Mucosa of stomach (tissue), 1 donor: ENCODE results near the gene SPDYE16.
"Not testable (repeated sequence)": the region's sequence is repeated elsewhere in the genome, so short reads cannot be mapped to it uniquely, and the experiment has no call there.

Source experiments
- H3K27me3 ChIP-seq: one replicate; pipeline ENCODE4 v1.7.0; 2013; ENCODE audit warnings: mild to moderate bottlenecking, low read length; ENCODE audit not compliant: control insufficient read depth, insufficient read depth
- H3K36me3 ChIP-seq: one replicate; pipeline ENCODE4 v1.7.0; 2013; ENCODE audit warnings: low read length; ENCODE audit not compliant: control insufficient read depth, insufficient read depth
- H3K4me1 ChIP-seq: one replicate; pipeline ENCODE4 v1.7.0; 2013; ENCODE audit warnings: mild to moderate bottlenecking, low read length; ENCODE audit not compliant: control insufficient read depth, insufficient read depth
- H3K4me3 ChIP-seq: one replicate; pipeline ENCODE4 v1.7.0; 2013; ENCODE audit warnings: low read length
- H3K9ac ChIP-seq: one replicate; pipeline ENCODE4 v1.7.0; 2013; ENCODE audit warnings: mild to moderate bottlenecking, low read length, moderate library complexity
- H3K9me3 ChIP-seq: one replicate; pipeline ENCODE4 v1.7.0; 2013; ENCODE audit warnings: mild to moderate bottlenecking, low read length, moderate library complexity; ENCODE audit not compliant: control insufficient read depth
- donor health status: Pancreatic carcinoma.

The SPDYE16 gene

GRCh38 chr7:76516932-76517331 is 26.2 kb downstream of the SPDYE16 start:
- not testable (repeated sequence) for H3K9ac ChIP-seq, H3K4me3 ChIP-seq, H3K36me3 ChIP-seq, H3K9me3 ChIP-seq, H3K27me3 ChIP-seq
- peaks cover 18% of the 10 kb centered on the region for H3K4me1 ChIP-seq

- Histone ChIP-seq H3K4me3 (no peak overlapping the region), H3K4me1 (peaks cover 18% of the 10 kb centered on the region), H3K9me3 (no peaks in the 10 kb centered on the region), H3K36me3 (no peaks in the 10 kb centered on the region), H3K27me3 (no peaks in the 10 kb centered on the region), H3K9ac (no peak overlapping the region)
Measured at GRCh38 chr7:76515999-76516443, 27.1 kb downstream of the SPDYE16 start.

- H3K4me3 ChIP-seq, result no peak overlapping the region
- peaks cover 22% of the 10 kb centered on the region for H3K4me1 ChIP-seq
- H3K27me3 ChIP-seq, result no peaks in the 10 kb centered on the region
- H3K9ac ChIP-seq, result no peak overlapping the region
- no peaks in the 10 kb centered on the region for H3K36me3 ChIP-seq
- no peaks in the 10 kb centered on the region for H3K9me3 ChIP-seq
Measured at GRCh38 chr7:76514926-76515771, 27.9 kb downstream of the SPDYE16 start.

GRCh38 chr7:76513817-76514799 is 29.0 kb downstream of the SPDYE16 start:
- H3K4me1 ChIP-seq, result peaks cover 26% of the 10 kb centered on the region
- peak overlapping the region; percentile 43 for H3K9ac ChIP-seq
- no peaks in the 10 kb centered on the region for H3K36me3 ChIP-seq

GRCh38 chr7:76512941-76513816 is 29.9 kb downstream of the SPDYE16 start:
- peaks cover 26% of the 10 kb centered on the region for H3K4me1 ChIP-seq
- H3K36me3 ChIP-seq, result no peaks in the 10 kb centered on the region
- no peaks in the 10 kb centered on the region for H3K9me3 ChIP-seq
- no peak overlapping the region for H3K4me3 ChIP-seq
- H3K9ac ChIP-seq, result peak overlapping the region; percentile 43
- no peaks in the 10 kb centered on the region for H3K27me3 ChIP-seq

More at GRCh38 chr7:76513817-76514799, 29.0 kb downstream of the SPDYE16 start:
- no peak overlapping the region for H3K4me3 ChIP-seq
- no peaks in the 10 kb centered on the region for H3K9me3 ChIP-seq
- H3K27me3 ChIP-seq, result no peaks in the 10 kb centered on the region

GRCh38 chr7:76511911-76512885 is 30.9 kb downstream of the SPDYE16 start:
- not testable (repeated sequence) for H3K9me3 ChIP-seq, H3K36me3 ChIP-seq, H3K9ac ChIP-seq, H3K27me3 ChIP-seq, H3K4me3 ChIP-seq
- peaks cover 26% of the 10 kb centered on the region for H3K4me1 ChIP-seq

- H3K4me1 ChIP-seq, result peaks cover 25% of the 10 kb centered on the region
- H3K27me3 ChIP-seq, H3K36me3 ChIP-seq, H3K4me3 ChIP-seq, H3K9me3 ChIP-seq, H3K9ac ChIP-seq: not testable (repeated sequence)
Measured at GRCh38 chr7:76511200-76511910, 31.7 kb downstream of the SPDYE16 start.

- H3K27me3 ChIP-seq, result no peaks in the 10 kb centered on the region
- H3K36me3 ChIP-seq, result peaks cover 4% of the 10 kb centered on the region
- peaks cover 25% of the 10 kb centered on the region for H3K4me1 ChIP-seq
- no peaks in the 10 kb centered on the region for H3K9me3 ChIP-seq
- no peak within 1 kb of the TSS for H3K9ac ChIP-seq
- H3K4me3 ChIP-seq, result no peak within 1 kb of the TSS
Measured at GRCh38 chr7:76509931-76510877, 32.9 kb downstream of the SPDYE16 start, which contains the start of gene UPK3B. TSS of gene UPK3B (plus strand) at chr7:76510552. CDS start at chr7:76510653, 101 bp downstream.

GRCh38 chr7:76507723-76508406 is 35.2 kb downstream of the SPDYE16 start:
- Histone ChIP-seq H3K9me3 (no peaks in the 10 kb centered on the region), H3K9ac (no peak overlapping the region), H3K36me3 (peaks cover 4% of the 10 kb centered on the region), H3K27me3 (no peaks in the 10 kb centered on the region), H3K4me3 (no peak overlapping the region), H3K4me1 (peaks cover 16% of the 10 kb centered on the region)
